ENCODE measurements around the gene MAP2K6.
A peak's percentile ranks its signal among the peaks of the same experiment; 100 is the strongest.
"Not testable (repeated sequence)": the region's sequence is repeated elsewhere in the genome, so short reads cannot be mapped to it uniquely, and the experiment has no call there.

MAP2K6 gene

GRCh38 chr17:69457603-69458002 lies 43.1 kb downstream of the MAP2K6 start:
- no peak for DNase-seq (ENCODE audit: low read depth)

DNA sequence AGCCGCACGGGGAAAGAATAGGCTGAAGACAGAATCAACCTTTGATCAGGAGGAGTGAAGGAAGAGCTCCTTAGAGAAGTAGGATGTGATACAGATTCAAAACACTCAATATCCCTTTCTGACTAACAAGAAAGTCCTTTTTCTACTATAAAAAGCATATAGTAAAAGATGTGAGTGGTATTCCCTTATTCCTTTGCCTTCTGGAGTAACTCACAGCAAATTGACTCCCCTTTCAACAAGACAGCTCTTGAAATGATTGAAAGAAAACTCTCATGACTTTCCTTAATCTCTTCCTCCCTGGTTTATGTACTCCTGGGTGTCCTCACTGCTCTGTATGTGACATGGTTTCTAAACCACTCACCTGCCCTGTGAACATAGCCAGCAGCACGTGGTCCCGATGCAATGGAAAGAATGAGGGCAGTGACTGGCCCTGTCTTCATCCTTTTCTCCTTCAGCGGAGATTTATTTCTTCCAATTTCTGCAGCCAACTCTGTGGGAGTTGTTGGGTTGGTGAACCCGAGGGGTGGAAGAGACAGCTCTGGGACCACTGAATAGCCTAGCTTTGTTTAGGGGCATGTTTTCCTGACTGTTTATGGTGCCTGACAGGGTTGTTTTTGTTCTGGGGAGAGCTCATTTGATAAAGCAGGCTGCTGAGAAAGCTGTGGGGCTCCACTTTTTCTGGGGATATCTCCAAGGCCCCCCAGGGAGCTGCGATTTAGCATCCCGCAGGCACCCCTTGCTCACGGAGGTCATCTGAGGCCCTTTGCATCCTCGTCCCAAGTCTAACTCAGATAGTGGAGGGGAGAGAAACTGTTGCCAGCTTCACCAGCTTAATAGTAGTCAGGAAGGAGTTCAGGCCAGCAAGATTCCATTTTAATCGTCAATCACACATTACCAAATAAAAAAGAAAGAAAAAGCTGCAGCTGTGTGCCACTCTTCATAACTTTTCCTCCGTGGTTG lies 46.7 kb downstream of the MAP2K6 start:
- no peak for DNase-seq (ENCODE audit: low read depth)

GRCh38 chr17:69461951-69462369 lies 47.5 kb downstream of the MAP2K6 start:
- DNase-seq (ENCODE audit: low read depth): no peak

- DNase-seq (ENCODE audit: low read depth): no peak
Observed at GRCh38 chr17:69462882-69463281, 48.4 kb downstream of the MAP2K6 start.

DNA sequence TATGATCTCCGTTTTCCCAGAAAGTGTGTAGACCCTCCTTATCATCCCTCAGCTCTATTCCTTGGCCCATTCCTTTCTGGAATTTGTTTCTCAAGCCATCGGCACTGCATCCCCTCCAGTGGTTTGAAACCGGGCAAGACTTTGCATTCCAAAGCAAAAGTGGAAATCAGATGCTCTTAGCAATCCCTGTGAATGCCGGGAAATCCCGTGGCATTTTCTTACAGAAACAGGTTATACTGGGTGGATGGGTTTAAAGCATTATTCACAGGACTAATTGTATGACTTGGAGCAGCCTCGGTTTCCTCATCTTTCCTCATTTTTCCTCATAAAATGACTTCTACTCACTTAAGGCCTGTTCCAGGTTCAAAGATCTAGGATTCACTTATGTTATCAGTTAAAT lies 52.0 kb downstream of the MAP2K6 start:
- DNase-seq (ENCODE audit: low read depth): no peak

- no peak for DNase-seq (ENCODE audit: low read depth)
Observed at GRCh38 chr17:69466905-69467667, 52.6 kb downstream of the MAP2K6 start.

- DNase-seq (ENCODE audit: low read depth): no peak
Observed at GRCh38 chr17:69468207-69468606, 53.7 kb downstream of the MAP2K6 start.

DNA sequence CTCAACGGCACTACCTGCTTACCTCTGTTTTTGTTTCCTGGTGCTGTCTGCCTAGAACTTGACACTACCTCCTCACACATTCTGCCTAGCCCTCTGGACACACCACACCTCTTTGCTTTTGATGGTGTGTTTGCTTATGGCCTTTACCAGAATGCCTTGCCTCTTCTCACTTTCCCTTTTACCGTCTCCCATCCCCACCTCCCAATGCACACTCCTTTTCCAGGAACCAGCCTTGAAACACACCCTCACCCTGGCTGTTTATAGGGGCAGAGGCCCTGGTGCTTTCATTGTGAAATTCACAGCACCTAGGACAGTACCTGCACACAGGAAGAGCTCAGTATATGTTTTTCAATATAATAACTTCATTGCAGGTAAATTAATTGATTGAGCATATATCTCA lies 56.2 kb downstream of the MAP2K6 start:
- no peak for DNase-seq (ENCODE audit: low read depth)

DNA sequence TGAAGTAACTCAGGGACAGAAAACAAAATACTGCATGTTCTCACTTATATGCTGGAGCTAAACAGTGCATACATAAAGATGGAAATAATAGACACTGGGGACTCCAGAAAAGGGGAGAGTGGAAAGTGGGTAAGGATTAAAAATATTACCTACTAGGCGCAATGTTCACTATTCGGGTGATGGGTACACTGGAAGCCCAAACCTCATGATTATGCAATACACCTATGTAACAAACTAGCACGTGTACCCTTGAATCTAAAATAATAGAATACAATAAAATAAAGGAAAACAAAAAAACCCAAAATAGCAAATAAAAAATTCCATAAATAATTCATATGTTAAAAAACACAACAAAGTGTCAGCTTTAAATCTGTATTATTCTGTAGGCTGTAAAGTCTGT lies 56.9 kb downstream of the MAP2K6 start:
- DNase-seq (ENCODE audit: low read depth): no peak

GRCh38 chr17:69473841-69474831 lies 59.6 kb downstream of the MAP2K6 start:
- DNase-seq (ENCODE audit: low read depth): peak; percentile 69

DNA sequence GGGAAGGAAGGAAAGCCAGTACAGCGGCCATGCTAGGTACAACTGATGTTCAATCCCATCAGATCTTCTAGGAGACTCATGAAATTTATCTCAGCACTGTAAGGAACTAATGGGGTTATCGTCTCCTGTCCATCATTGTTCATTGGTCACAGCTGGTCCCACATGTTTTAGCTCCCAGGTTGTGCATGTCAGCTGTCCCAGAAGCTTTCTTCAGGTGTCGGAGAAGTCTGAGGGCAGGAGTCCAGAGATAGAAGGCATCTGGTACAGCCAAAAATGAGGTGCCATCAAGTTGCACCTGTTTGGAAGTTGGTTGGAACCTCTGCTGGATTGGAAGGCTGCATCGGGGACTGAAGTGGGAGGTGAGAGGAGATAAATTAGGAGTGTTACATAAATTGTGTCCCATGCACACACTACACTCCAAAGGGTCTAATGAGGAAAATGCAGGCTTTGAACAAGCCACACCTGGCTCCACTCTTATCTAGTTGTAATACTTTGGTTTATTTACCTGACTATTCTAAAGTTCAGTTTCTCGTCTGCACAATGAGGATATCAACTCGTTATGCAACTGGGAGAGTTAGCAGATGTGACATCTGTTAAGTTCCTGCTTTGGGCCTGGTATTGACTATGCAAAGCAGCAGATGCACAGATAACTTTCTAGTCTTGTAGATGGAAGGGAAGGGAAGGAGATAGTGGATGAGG lies 62.9 kb downstream of the MAP2K6 start:
- DNase-seq (ENCODE audit: low read depth): no peak

- DNase-seq (ENCODE audit: low read depth): no peak
Observed at GRCh38 chr17:69477903-69478266, 63.4 kb downstream of the MAP2K6 start.

DNA sequence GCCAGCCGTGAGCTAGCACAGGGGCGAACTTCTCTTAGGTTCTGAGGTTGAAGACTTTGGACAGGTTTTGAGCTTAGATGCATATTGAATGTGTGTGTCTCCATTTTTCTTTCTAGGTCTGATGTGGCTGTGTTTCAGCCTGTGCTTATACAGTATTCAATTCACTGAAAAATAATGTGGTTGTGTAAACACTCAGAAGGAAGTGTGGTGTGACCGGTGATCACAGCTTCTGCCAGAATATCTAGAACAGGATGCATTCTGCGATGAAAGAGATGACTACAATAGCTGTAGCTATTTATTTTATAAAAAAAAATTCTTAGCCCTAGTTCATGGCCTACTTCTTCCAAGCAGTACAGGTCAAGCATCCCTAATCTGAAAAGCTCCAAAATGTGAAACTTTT lies 64.4 kb downstream of the MAP2K6 start:
- no peak for DNase-seq (ENCODE audit: low read depth)

DNA sequence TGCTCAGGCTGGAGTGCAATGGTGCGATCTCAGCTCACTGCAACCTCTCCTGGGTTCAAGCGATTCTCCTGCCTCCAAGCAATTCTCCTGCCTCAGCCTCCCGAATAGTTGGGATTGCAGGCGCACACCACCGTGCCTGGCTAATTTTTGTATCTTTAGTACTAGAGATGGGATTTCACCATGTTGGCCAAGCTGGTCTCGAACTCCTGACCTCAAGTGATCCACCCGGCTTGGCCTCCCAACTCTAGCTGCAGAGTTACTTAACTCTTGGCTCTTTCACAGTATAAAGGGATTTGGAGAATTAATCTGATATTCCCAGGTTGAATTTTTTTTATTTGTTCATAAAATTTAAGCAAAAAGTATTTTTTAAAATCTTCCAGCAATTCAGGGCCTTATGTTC lies 65.3 kb downstream of the MAP2K6 start:
- DNase-seq (ENCODE audit: low read depth): not testable (repeated sequence)

- no peak for DNase-seq (ENCODE audit: low read depth)
Observed at GRCh38 chr17:69480245-69480644, 65.7 kb downstream of the MAP2K6 start.

DNA sequence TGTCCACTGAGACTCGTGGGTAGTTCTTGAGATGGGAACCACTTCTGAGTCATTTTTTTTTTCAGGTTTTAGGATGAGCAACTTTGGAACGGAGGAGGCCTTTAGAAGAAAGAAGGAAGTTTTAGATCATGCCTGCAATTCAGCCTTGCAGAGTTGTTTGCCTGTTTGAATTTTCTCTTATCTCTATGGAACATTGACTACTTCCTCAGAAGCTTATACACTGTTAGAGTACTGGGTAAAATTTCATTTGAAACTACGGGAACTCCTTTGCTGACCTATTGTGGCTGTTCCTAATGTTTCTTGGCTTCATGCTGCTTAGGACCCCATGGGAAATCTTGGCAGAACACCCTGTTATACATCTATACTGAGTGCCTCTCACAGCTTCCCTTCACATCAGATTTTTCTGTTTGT lies 70.8 kb downstream of the MAP2K6 start:
- DNase-seq (ENCODE audit: low read depth): peak; percentile 15

DNA sequence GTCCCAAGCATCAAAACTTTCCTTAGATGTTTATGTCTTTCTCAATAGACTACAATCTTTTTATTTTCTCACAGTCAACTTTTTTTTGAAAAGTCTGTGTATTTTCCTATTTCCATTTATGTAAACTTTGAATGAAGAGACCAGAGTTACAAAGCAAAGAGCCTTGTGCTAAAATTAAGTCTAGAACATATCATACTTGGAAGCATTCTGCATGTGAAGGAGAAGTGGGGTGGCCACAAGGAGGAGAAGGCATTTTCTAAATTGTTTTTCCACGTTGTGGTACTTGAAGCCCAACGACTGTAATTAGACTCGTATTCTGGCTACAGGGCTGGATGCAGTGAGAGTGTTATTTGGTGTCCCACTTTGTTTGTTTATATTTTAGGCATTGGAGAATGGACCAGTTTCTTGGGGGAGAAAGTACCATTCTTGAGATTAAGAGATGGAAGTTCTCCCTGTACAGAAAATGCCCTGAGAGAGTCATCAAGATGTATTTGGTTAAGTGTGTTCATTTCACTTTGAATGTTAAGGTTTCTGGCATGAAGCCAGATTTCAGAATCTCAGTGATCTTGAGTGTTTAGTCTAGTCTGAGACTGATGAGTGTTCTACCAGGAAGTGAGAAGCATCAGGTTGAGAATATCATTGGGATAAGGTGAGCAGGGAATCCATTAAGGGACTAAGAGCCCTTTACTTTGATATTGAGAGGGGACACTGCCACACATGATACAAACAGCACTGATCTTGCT lies 71.6 kb downstream of the MAP2K6 start:
- DNase-seq (ENCODE audit: low read depth): no peak

DNA sequence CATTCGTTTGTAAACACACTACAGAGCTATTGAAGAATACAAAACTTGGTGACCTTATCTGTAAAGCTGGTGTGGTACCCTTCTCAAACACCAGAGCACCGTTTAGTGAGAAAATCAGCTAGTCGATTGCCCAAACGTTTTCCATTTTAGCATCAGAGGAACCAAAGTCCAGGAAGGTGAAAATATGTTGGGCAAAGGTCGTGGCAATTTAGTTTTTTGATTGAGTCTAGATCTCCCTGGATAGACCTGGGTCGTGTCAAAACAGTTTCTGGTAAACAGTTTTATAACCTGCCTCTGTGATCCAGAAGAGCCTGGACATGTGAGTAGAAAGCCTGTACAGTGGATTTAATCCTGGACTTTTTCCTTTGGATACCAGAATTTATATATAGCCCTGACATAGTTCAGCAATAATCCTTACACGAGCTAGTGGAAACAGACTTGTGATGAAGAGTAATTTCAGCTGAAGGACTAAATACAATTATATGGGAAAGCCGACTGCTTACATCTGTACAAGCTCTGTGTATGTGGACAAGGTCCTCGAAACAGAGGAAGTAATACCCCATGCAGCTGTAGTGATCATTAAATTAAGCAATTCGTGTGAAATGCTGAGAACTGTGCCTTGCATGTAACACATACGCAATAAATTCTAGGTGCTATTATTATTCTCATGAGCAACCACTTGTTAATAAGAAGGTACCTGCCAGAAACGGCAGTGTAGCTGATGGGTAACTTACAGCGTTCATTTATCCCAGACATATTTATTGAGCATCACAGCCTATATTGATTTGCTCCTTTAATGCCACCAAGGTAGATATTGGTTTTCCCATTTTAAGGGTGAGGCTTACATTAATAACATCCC lies 72.5 kb downstream of the MAP2K6 start:
- no peak for DNase-seq (ENCODE audit: low read depth)

- DNase-seq (ENCODE audit: low read depth): no peak
Observed at GRCh38 chr17:69489313-69489712, 74.8 kb downstream of the MAP2K6 start.
